HepG2 (cell line): ENCODE data around the gene PIEZO1. TPM values are rescaled to one million over a fixed set of nuclear protein-coding genes. Genes with fewer than 3 reads are reported as not detected.
A peak's percentile ranks its signal among the peaks of the same experiment; 100 is the strongest.

Experiments used
- ATAC-seq: fragments of 200-7000 bp; cut with Tn5 transposase; 3 replicates; pipeline ENCODE4 v1.9.1; 2020; ENCODE audit warnings: mild to moderate bottlenecking, moderate library complexity
- BruUV-seq: library from RNA; stranded (reverse); fragments of 400-500 nt; replicated peaks from 2 replicates; lab custom pipeline; 2021; lab: Mats Ljungman, UMichigan
- CTCF ChIA-PET: fragments of 300-600 bp; formaldehyde crosslinking; extraction: SDS; loops from one replicate; lab custom pipeline; 2021; ENCODE audit warnings: low total read pairs, inconsistent platforms, low intra/inter-chr PET ratio; lab: Yijun Ruan, JAX
- POLR2A ChIA-PET: fragments of 350-600 bp; sonication (Branson Sonifier 250); formaldehyde crosslinking; loops from one replicate; lab custom pipeline; 2020; ENCODE audit warnings: antibody characterized with exemption, inconsistent platforms; lab: Yijun Ruan, JAX
- DNase-seq: peaks from one replicate; pipeline ENCODE4 v3.0.0-alpha.2; 2015; ENCODE audit warnings: low spot score
- FAIRE-seq: peaks from 3 replicates; lab custom pipeline; 2011; peaks lifted over from hg19 to GRCh38; lab: Jason Lieb, UNC
- H2AFZ ChIP-seq: one replicate; pipeline ENCODE4 v1.6.1; 2011; ENCODE audit warnings: low read length, inconsistent platforms
- H3K27ac ChIP-seq: fragments of 300-600 bp; 3 replicates; pipeline ENCODE4 v1.8.0; 2011; ENCODE audit warnings: mixed run types, mild to moderate bottlenecking, mixed read lengths, low read length, inconsistent platforms; ENCODE audit not compliant: insufficient read depth; ENCODE audit errors: extremely low read length
- H3K27me3 ChIP-seq, 2 experiments: fragments of 200-600 bp in 1 of 2; 2 replicates in 1 of 2; 3 replicates in 1 of 2; pipeline versions ENCODE4 v1.6.0 to v1.8.0; 2011; ENCODE audit warnings: low read length in 2 of 2, mild to moderate bottlenecking in 2 of 2, moderate library complexity in 2 of 2, inconsistent platforms in 1 of 2; ENCODE audit not compliant: insufficient read depth in 2 of 2, control insufficient read depth in 1 of 2
- H3K36me3 ChIP-seq, 2 experiments: fragments of 200-600 bp in 1 of 2; replicated peaks in 1 of 2; 2 replicates in 1 of 2; 3 replicates in 1 of 2; pipeline versions ENCODE4 v1.5.1 to v1.8.0; 2011; ENCODE audit warnings: low read length in 2 of 2, inconsistent platforms in 1 of 2; ENCODE audit not compliant: insufficient read depth in 2 of 2, control insufficient read depth in 1 of 2
- H3K4me1 ChIP-seq: 2 replicates; pipeline ENCODE4 v1.5.1; 2012; ENCODE audit warnings: low read length, inconsistent platforms; ENCODE audit not compliant: insufficient read depth
- H3K4me2 ChIP-seq: 2 replicates; pipeline ENCODE4 v1.6.0; 2011; ENCODE audit warnings: low read depth, low read length, inconsistent platforms
- H3K4me3 ChIP-seq, 3 experiments: fragments of 200-600 bp in 1 of 3; sonication (generic), shearing (Covaris generic) in 1 of 3; replicated peaks in 1 of 3; 2 replicates each; pipeline ENCODE4 v1.5.1; 2011 to 2016; ENCODE audit warnings: low read length in 3 of 3, inconsistent platforms in 2 of 3, low read depth in 2 of 3, mild to moderate bottlenecking in 2 of 3, control low read depth in 1 of 3, mixed read lengths in 1 of 3; ENCODE audit not compliant: insufficient read depth in 1 of 3
- H3K79me2 ChIP-seq: one replicate; pipeline ENCODE4 v1.6.1; 2011; ENCODE audit warnings: low read length, inconsistent platforms; ENCODE audit not compliant: insufficient read depth
- H3K9ac ChIP-seq: 2 replicates; pipeline ENCODE4 v1.6.0; 2011; ENCODE audit warnings: mild to moderate bottlenecking, low read depth, low read length, inconsistent platforms; ENCODE audit not compliant: insufficient read depth
- H3K9me3 ChIP-seq: 2 replicates; pipeline ENCODE4 v1.5.1; 2012; ENCODE audit warnings: mild to moderate bottlenecking, low read length
- H4K20me1 ChIP-seq: 2 replicates; pipeline ENCODE4 v1.6.0; 2011; ENCODE audit warnings: inconsistent platforms, mild to moderate bottlenecking, low read length, moderate library complexity; ENCODE audit not compliant: insufficient read depth
- FOXO4 ChIP-seq: sonication (generic); formaldehyde crosslinking; conservative IDR thresholded peaks from 2 replicates; pipeline ENCODE4 v1.8.1; 2023; ENCODE audit warnings: missing genetic modification reagents
- KDM5B ChIP-seq: sonication (generic); formaldehyde crosslinking; IDR thresholded peaks from 2 replicates; pipeline ENCODE4 v1.4.0; 2020; ENCODE audit warnings: missing genetic modification reagents, mild to moderate bottlenecking, borderline replicate concordance
- KLF9 ChIP-seq: IDR thresholded peaks from 2 replicates; pipeline ENCODE4 v1.6.1; 2016; ENCODE audit warnings: low read depth
- MED13 ChIP-seq: sonication (generic); formaldehyde crosslinking; IDR thresholded peaks from 2 replicates; pipeline ENCODE4 v1.5.0; 2020; ENCODE audit warnings: missing genetic modification reagents
- RBFOX2 ChIP-seq: fragments of 200-400 bp; formaldehyde crosslinking; IDR thresholded peaks from 2 replicates; pipeline ENCODE4 v1.6.1; 2017; ENCODE audit warnings: low read depth, mild to moderate bottlenecking, low read length
- TBX2 ChIP-seq: sonication (generic); formaldehyde crosslinking; IDR thresholded peaks from 2 replicates; pipeline ENCODE4 v1.5.0; 2020; ENCODE audit warnings: missing genetic modification reagents, mild to moderate bottlenecking, borderline replicate concordance
- THAP9 ChIP-seq: sonication (generic); formaldehyde crosslinking; IDR thresholded peaks from 2 replicates; pipeline ENCODE4; 2020; ENCODE audit warnings: missing genetic modification reagents, mild to moderate bottlenecking, borderline replicate concordance
- ZNF12 ChIP-seq: sonication (generic); formaldehyde crosslinking; IDR thresholded peaks from 2 replicates; pipeline ENCODE4 v1.5.0; 2020; ENCODE audit warnings: missing genetic modification reagents
- ZNF414 ChIP-seq: sonication (generic); formaldehyde crosslinking; IDR thresholded peaks from 2 replicates; pipeline ENCODE4 v1.5.0; 2020; ENCODE audit warnings: missing genetic modification reagents
- ZNF788 ChIP-seq: sonication (generic); formaldehyde crosslinking; IDR thresholded peaks from 2 replicates; pipeline ENCODE4 v1.5.0; 2020; ENCODE audit warnings: mild to moderate bottlenecking, missing genetic modification reagents, borderline replicate concordance
- ZSCAN31 ChIP-seq: sonication (generic); formaldehyde crosslinking; IDR thresholded peaks from 2 replicates; pipeline ENCODE4 v1.5.0; 2020; ENCODE audit warnings: low read depth, mild to moderate bottlenecking, missing genetic modification reagents
- WGBS: methylation state at CpG from one replicate; pipeline ENCODE4 v1.1.6; 2017; ENCODE audit warnings: low lambda C conversion rate; 5-methylcytosine and 5-hydroxymethylcytosine counted together
- in situ Hi-C: cut with HindIII; loops from 2 replicates; pipeline ENCODE4 v1.10.0; 2017; ENCODE audit warnings: low pct_unique_long_range_greater_than_20kb; ENCODE audit not compliant: extremely low pct_ligation_motif_present
- intact Hi-C: fragments of 100-400 bp; cut with micrococcal nuclease; formaldehyde crosslinking; loops from one replicate; pipeline ENCODE4 v1.10.0; 2022; ENCODE audit not compliant: unreplicated experiment
- polyA plus RNA-seq, 8 experiments: library from polyadenylated mRNA; depleted of rRNA in 3 of 8; stranded (reverse) in 7 of 8; unstranded in 1 of 8; fragments of >200 nt; fragmentation: Illumina TruSeq in 4 of 8; extraction: Trizol in 4 of 8; gene quantifications; 2 replicates each; pipeline versions ENCODE4 v1.2.1 to v1.2.3, GENCODE V29; 2011 to 2016; ENCODE audit warnings: low read depth in 4 of 8, missing spikeins in 1 of 8, mixed read lengths in 1 of 8; ENCODE audit not compliant: insufficient read depth in 1 of 8
- total RNA-seq, 5 experiments: library from RNA; depleted of rRNA; stranded (reverse); fragments of >200 nt; fragmentation: Illumina TruSeq; extraction: Trizol; gene quantifications; 2 replicates each; pipeline ENCODE4 v1.2.3, GENCODE V29; 2016; ENCODE audit warnings: low read depth in 1 of 5

Gene PIEZO1
- total and polyA plus RNA-seq, 2 of the 13 experiments (the other 11 are each of a cell fraction or from before 2014, with no cell fraction given): 67.9 to 85.0 TPM

- peak; percentile 44 for FAIRE-seq
- H2AFZ ChIP-seq: no peak overlapping the region
- H3K9me3 ChIP-seq: no peaks in the 10 kb centered on the region
- H3K27me3 ChIP-seq: peaks cover 0 to 3% of the 10 kb centered on the region in 2 experiments; a peak in 1 of 5 replicates
- peak overlapping the region; percentile 93 for H3K4me2 ChIP-seq
- no peak for DNase-seq
- no peaks in the 10 kb centered on the region for H4K20me1 ChIP-seq
- peak overlapping the region; percentile 22 for H3K27ac ChIP-seq
- H3K4me3 ChIP-seq: peak overlapping the region; percentile 82 to 99 (median 83)
- H3K4me1 ChIP-seq: peaks cover 80% of the 10 kb centered on the region
- H3K79me2 ChIP-seq: peaks cover 31% of the 10 kb centered on the region
- peak overlapping the region; percentile 92 for H3K9ac ChIP-seq
- TF ChIP-seq ZNF414 (CRISPR knock-in tag) (0 out of 2 replicates have a peak, but pooled peaks have one; percentile 22), MED13 (peak; percentile 43; the same call in 1 of the 2 replicates), ZNF12 (no peak), THAP9 (CRISPR knock-in tag) (0 out of 2 replicates have a peak, but pooled peaks have one; percentile 14), FOXO4 (CRISPR knock-in tag) (0 out of 2 replicates have a peak, but pooled peaks have one; percentile 66), ZNF788 (CRISPR knock-in tag) (peak; percentile 53; the same call in 1 of the 2 replicates), KLF9 (CRISPR knock-in tag) (no peak), KDM5B (CRISPR knock-in tag) (0 out of 2 replicates have a peak, but pooled peaks have one; percentile 24), RBFOX2 (no peak), TBX2 (CRISPR knock-in tag) (peak; percentile 54), ZSCAN31 (CRISPR knock-in tag) (0 out of 2 replicates have a peak, but pooled peaks have one; percentile 29)
- H3K36me3 ChIP-seq: no peaks in the 10 kb centered on the region; a peak in 1 of 5 replicates
- POLR2A ChIA-PET: interaction anchor here (0.6 to 1.4 kb wide), 3 partner anchors 18 to 68 kb away, joined by 3 to 5 read pairs (median 3); partner anchors contain the start of gene MVD
- no peak for ATAC-seq
- TSS peak; percentile 71 for BruUV-seq
- in situ Hi-C loops (no loop called here), intact Hi-C loops (no loop called here)
- 24% methylated on average over 8 of the region's 9 CpGs for WGBS
- CTCF ChIA-PET: interaction anchor here (1.0 kb wide), 1 partner anchor 134 kb away, joined by 4 read pairs; no protein-coding TSS in a partner anchor
Measured at GRCh38 chr16:88705076-88705684, 79.8 kb downstream of the PIEZO1 start.
